Liver (tissue), 9 donors: ENCODE data around the gene ORM2. TPM values are rescaled to one million over a fixed set of nuclear protein-coding genes. Genes with fewer than 3 reads are reported as not detected.
A peak's percentile ranks its signal among the peaks of the same experiment; 100 is the strongest.

Source experiments
- DNase-seq: peaks from one replicate; pipeline ENCODE4 v3.0.0-alpha.2; 2017; ENCODE audit warnings: low spot score
- H3K27ac ChIP-seq, 2 donors: one replicate each; pipeline ENCODE4 v1.7.0; 2013; ENCODE audit warnings: inconsistent platforms in 2 of 2, low read length in 2 of 2, control low read depth in 1 of 2, low read depth in 1 of 2, mild to moderate bottlenecking in 1 of 2
- H3K27me3 ChIP-seq, 4 donors: one replicate each; pipeline versions ENCODE4 v1.6.1 to v1.7.0; 2013; ENCODE audit warnings: low read length in 3 of 4, inconsistent platforms in 1 of 4, mild to moderate bottlenecking in 1 of 4, moderate library complexity in 1 of 4; ENCODE audit not compliant: control insufficient read depth in 4 of 4, insufficient read depth in 4 of 4
- H3K36me3 ChIP-seq, 4 donors: one replicate each; pipeline versions ENCODE4 v1.6.1 to v1.7.0; 2013; ENCODE audit warnings: low read length in 3 of 4, mild to moderate bottlenecking in 3 of 4, low read depth in 1 of 4, moderate library complexity in 1 of 4; ENCODE audit not compliant: control insufficient read depth in 4 of 4, insufficient read depth in 3 of 4
- H3K4me1 ChIP-seq, 4 donors: one replicate each; pipeline versions ENCODE4 v1.6.1 to v1.7.0; 2013; ENCODE audit warnings: low read length in 3 of 4, mild to moderate bottlenecking in 3 of 4, moderate library complexity in 1 of 4; ENCODE audit not compliant: control insufficient read depth in 4 of 4, insufficient read depth in 4 of 4
- H3K4me3 ChIP-seq, 3 donors: one replicate each; pipeline versions ENCODE4 v1.6.1 to v1.7.0; 2013; ENCODE audit warnings: low read length in 3 of 3, control low read depth in 1 of 3, low read depth in 1 of 3, mild to moderate bottlenecking in 1 of 3
- H3K9ac ChIP-seq, 2 donors: one replicate each; pipeline ENCODE4 v1.7.0; 2013; ENCODE audit warnings: low read length in 2 of 2, mild to moderate bottlenecking in 2 of 2, moderate library complexity in 2 of 2, control low read depth in 1 of 2, low read depth in 1 of 2
- H3K9me3 ChIP-seq, 4 donors: one replicate each; pipeline versions ENCODE4 v1.6.1 to v1.7.0; 2013; ENCODE audit warnings: low read length in 3 of 4; ENCODE audit not compliant: control insufficient read depth in 4 of 4
- EGR1 ChIP-seq, 2 donors: IDR thresholded peaks; 2 replicates each; pipeline ENCODE4 v1.6.1; 2016 to 2018; ENCODE audit warnings: antibody characterized with exemption in 2 of 2, low read depth in 2 of 2
- FOXA1 ChIP-seq: IDR thresholded peaks from 2 replicates; pipeline ENCODE4 v1.6.1; 2016; ENCODE audit warnings: antibody characterized with exemption
- FOXA2 ChIP-seq: IDR thresholded peaks from 2 replicates; pipeline ENCODE4 v1.6.1; 2016; ENCODE audit warnings: antibody characterized with exemption
- HNF4A ChIP-seq, 2 donors: conservative IDR thresholded peaks; 2 replicates each; pipeline ENCODE4 v1.6.1; 2016; ENCODE audit warnings: antibody characterized with exemption in 2 of 2, mild to moderate bottlenecking in 2 of 2
- JUND ChIP-seq, 2 donors: IDR thresholded peaks; 2 replicates each; pipeline ENCODE4 v1.6.1; 2016; ENCODE audit warnings: antibody characterized with exemption in 2 of 2
- NR2F2 ChIP-seq: IDR thresholded peaks from 2 replicates; pipeline ENCODE4 v1.6.1; 2016; ENCODE audit warnings: antibody characterized with exemption
- RAD21 ChIP-seq, 2 donors: IDR thresholded peaks; 2 replicates each; pipeline ENCODE4 v1.6.1; 2016; ENCODE audit warnings: antibody characterized with exemption in 2 of 2, mild to moderate bottlenecking in 2 of 2
- SP1 ChIP-seq: IDR thresholded peaks from 2 replicates; pipeline ENCODE4 v1.6.1; 2018; ENCODE audit warnings: antibody characterized with exemption, mild to moderate bottlenecking
- TAF1 ChIP-seq: conservative IDR thresholded peaks from 2 replicates; pipeline ENCODE4 v1.6.1; 2016; ENCODE audit warnings: antibody characterized with exemption, mild to moderate bottlenecking
- YY1 ChIP-seq: IDR thresholded peaks from 2 replicates; pipeline ENCODE4 v1.6.1; 2016; ENCODE audit warnings: antibody characterized with exemption, mild to moderate bottlenecking
- WGBS: extraction: QIAGEN DNeasy Blood & Tissue Kit; methylation state at CpG from one replicate; pipeline ENCODE4 v1.1.7; 2013; 5-methylcytosine and 5-hydroxymethylcytosine counted together
- polyA plus RNA-seq, 2 donors: library from polyadenylated mRNA; stranded (reverse) in 1 of 2; unstranded in 1 of 2; fragments of 200-250 nt in 1 of 2; fragments of >200 nt in 1 of 2; fragmentation: Nextera tagmentation in 1 of 2; extraction: Ambion mirVana in 1 of 2; gene quantifications; one replicate each; pipeline versions ENCODE4 v1.2.1 to v1.2.3, GENCODE V29; 2013 to 2015
- total RNA-seq, 2 donors: library from RNA; depleted of rRNA; stranded (reverse); fragments of >200 nt; gene quantifications; one replicate each; pipeline ENCODE4 v1.2.3, GENCODE V29; 2014
- TF ChIP-seq, protein P1 (sequence below): IDR thresholded peaks from 2 replicates; pipeline ENCODE4 v1.6.1; 2016; ENCODE audit warnings: antibody characterized with exemption, mild to moderate bottlenecking
- TF ChIP-seq, protein P2 (sequence below): IDR thresholded peaks from 2 replicates; pipeline ENCODE4 v1.6.1; 2016; ENCODE audit warnings: antibody characterized with exemption
- TF ChIP-seq, protein P3 (sequence below): IDR thresholded peaks from 2 replicates; pipeline ENCODE4 v1.6.1; 2016; ENCODE audit warnings: antibody characterized with exemption
- TF ChIP-seq, protein P4 (sequence below): fragments of 150-350 bp; IDR thresholded peaks from 2 replicates; pipeline ENCODE4 v1.5.1; 2017; ENCODE audit warnings: improper control_type of control experiment, low read depth, low read length; ENCODE audit not compliant: missing input control
- donor health status: healthy.
- donor health status: healthy.
- donor health status: healthy.
- donor health status: healthy.
- donor health status: healthy.

ORM2 gene
- total and polyA plus RNA-seq, 4 donors, result 276 to 7,373 (median 5,310) TPM

DNA sequence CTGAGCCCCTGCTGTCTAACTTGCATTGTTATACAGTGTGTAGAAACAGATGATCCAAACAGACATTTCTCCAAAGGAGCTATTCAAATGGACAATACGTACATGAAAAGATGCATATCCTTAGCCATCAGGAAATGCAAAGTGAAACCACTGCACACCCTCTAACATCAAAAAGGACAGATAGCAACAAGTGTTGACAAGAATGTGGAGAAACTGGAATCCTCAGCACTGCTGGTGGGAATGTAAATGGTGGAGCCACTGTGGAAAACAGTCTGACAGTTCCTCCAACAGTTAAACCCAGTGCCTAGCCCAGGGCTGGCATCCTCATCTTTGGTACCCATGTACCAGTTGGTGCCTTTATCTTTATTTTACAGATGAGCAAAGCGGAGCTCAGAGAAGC, 8.5 kb downstream of the ORM2 start:
- no peak for DNase-seq
- 95% methylated on average over 2 of the region's 2 CpGs for WGBS
- Histone ChIP-seq H3K4me3 (no peak overlapping the region), H3K4me1 (no peaks in the 10 kb centered on the region), H3K9ac (no peak overlapping the region), H3K27ac (no peak overlapping the region), H3K36me3 (peaks cover 5 to 63% (median 38%) of the 10 kb centered on the region in 4 donors), H3K9me3 (no peaks in the 10 kb centered on the region), H3K27me3 (no peaks in the 10 kb centered on the region)
- TF ChIP-seq YY1 (no peak), FOXA2 (no peak), NR2F2 (no peak), FOXA1 (no peak), JUND (IDR thresholded peaks at IDR 0.05) (no peak), SP1 (no peak), EGR1 (IDR thresholded peaks at IDR 0.05; ENCODE audit: low read depth in 2 of 2) (no peak), RAD21 (IDR thresholded peaks at IDR 0.05) (no peak), TAF1 (no peak)
- TF ChIP-seq, protein P1, sequence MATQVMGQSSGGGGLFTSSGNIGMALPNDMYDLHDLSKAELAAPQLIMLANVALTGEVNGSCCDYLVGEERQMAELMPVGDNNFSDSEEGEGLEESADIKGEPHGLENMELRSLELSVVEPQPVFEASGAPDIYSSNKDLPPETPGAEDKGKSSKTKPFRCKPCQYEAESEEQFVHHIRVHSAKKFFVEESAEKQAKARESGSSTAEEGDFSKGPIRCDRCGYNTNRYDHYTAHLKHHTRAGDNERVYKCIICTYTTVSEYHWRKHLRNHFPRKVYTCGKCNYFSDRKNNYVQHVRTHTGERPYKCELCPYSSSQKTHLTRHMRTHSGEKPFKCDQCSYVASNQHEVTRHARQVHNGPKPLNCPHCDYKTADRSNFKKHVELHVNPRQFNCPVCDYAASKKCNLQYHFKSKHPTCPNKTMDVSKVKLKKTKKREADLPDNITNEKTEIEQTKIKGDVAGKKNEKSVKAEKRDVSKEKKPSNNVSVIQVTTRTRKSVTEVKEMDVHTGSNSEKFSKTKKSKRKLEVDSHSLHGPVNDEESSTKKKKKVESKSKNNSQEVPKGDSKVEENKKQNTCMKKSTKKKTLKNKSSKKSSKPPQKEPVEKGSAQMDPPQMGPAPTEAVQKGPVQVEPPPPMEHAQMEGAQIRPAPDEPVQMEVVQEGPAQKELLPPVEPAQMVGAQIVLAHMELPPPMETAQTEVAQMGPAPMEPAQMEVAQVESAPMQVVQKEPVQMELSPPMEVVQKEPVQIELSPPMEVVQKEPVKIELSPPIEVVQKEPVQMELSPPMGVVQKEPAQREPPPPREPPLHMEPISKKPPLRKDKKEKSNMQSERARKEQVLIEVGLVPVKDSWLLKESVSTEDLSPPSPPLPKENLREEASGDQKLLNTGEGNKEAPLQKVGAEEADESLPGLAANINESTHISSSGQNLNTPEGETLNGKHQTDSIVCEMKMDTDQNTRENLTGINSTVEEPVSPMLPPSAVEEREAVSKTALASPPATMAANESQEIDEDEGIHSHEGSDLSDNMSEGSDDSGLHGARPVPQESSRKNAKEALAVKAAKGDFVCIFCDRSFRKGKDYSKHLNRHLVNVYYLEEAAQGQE, result no peak
- TF ChIP-seq, protein P2, sequence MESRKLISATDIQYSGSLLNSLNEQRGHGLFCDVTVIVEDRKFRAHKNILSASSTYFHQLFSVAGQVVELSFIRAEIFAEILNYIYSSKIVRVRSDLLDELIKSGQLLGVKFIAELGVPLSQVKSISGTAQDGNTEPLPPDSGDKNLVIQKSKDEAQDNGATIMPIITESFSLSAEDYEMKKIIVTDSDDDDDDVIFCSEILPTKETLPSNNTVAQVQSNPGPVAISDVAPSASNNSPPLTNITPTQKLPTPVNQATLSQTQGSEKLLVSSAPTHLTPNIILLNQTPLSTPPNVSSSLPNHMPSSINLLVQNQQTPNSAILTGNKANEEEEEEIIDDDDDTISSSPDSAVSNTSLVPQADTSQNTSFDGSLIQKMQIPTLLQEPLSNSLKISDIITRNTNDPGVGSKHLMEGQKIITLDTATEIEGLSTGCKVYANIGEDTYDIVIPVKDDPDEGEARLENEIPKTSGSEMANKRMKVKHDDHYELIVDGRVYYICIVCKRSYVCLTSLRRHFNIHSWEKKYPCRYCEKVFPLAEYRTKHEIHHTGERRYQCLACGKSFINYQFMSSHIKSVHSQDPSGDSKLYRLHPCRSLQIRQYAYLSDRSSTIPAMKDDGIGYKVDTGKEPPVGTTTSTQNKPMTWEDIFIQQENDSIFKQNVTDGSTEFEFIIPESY, result no peak
- TF ChIP-seq, protein P3, sequence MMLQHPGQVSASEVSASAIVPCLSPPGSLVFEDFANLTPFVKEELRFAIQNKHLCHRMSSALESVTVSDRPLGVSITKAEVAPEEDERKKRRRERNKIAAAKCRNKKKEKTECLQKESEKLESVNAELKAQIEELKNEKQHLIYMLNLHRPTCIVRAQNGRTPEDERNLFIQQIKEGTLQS, result no peak
- TF ChIP-seq, protein P4, sequence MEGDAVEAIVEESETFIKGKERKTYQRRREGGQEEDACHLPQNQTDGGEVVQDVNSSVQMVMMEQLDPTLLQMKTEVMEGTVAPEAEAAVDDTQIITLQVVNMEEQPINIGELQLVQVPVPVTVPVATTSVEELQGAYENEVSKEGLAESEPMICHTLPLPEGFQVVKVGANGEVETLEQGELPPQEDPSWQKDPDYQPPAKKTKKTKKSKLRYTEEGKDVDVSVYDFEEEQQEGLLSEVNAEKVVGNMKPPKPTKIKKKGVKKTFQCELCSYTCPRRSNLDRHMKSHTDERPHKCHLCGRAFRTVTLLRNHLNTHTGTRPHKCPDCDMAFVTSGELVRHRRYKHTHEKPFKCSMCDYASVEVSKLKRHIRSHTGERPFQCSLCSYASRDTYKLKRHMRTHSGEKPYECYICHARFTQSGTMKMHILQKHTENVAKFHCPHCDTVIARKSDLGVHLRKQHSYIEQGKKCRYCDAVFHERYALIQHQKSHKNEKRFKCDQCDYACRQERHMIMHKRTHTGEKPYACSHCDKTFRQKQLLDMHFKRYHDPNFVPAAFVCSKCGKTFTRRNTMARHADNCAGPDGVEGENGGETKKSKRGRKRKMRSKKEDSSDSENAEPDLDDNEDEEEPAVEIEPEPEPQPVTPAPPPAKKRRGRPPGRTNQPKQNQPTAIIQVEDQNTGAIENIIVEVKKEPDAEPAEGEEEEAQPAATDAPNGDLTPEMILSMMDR, result no peak

DNA sequence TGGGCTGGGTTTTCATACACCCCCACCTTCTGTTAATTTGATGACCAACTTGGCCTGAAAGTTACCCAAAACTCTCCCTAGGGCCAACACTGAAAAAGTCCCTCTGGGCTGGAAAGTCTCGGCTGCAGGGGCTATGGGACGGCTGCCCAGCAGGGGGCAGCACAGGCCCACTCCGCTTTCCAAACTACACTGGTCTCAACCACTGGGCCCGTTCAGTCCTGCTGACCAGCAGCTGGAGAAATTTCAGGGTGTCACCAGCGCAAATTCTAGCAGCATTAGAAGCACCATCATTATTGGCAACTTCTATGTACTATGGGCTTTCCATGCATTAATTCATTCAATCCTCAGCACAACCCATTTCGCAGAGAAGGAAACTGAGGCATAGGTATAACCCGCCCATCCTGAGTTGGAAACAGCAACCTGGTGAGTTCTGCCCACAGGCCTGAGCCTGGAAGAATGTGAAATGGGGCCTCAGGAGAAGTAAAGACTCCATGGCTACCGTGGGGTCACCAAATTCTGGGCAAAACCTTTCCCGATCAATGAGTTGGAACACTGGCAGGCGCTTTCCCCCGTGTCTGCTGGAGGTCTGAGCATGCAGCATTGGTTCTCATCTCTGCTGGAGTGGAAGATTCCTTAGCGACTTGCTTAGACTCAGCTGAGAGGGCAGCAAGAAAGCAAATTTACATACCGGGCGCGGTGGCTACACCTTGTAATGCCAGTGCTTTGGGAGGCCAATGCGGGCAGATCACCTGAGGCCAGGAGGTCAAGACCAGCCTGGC, 9.7 kb downstream of the ORM2 start:
- H3K36me3 ChIP-seq, result peaks cover 5 to 74% (median 47%) of the 10 kb centered on the region in 4 donors
- DNase-seq, result peak; percentile 60
- TF ChIP-seq RAD21 (IDR thresholded peaks at IDR 0.05) (peak; percentile 84 to 92), HNF4A (conservative IDR thresholded peaks at IDR 0.05) (no peak)
- TF ChIP-seq, protein P4, result peak; percentile 79
- no peaks in the 10 kb centered on the region for H3K4me1 ChIP-seq
- H3K27me3 ChIP-seq, result no peaks in the 10 kb centered on the region
- H3K9me3 ChIP-seq, result no peaks in the 10 kb centered on the region
- 81% methylated on average over 16 of the region's 16 CpGs for WGBS
- no peak overlapping the region for H3K4me3 ChIP-seq
- no peak overlapping the region for H3K27ac ChIP-seq
- H3K9ac ChIP-seq, result no peak overlapping the region
